Stimulated activated CD4-positive, alpha-beta T cell treated with anti-CD3 and anti-CD28 coated beads, Interleukin-15, amount 100 ng/mL, for 24 hours (primary cell): ENCODE data around the gene NDST4.
"Not testable (repeated sequence)": the region's sequence is repeated elsewhere in the genome, so short reads cannot be mapped to it uniquely, and the experiment has no call there.

Experiments
- DNase-seq: peaks from one replicate; pipeline ENCODE4 v3.0.0-alpha.2; 2020

Gene NDST4

GRCh38 chr4:115053313-115053712 is 60.1 kb downstream of the NDST4 start:
- no peak for DNase-seq

- no peak for DNase-seq
Measured at GRCh38 chr4:115042496-115042895, 70.9 kb downstream of the NDST4 start.

GRCh38 chr4:115030281-115030680 is 83.1 kb downstream of the NDST4 start:
- no peak for DNase-seq

- no peak for DNase-seq
Measured at GRCh38 chr4:115028682-115029410, 84.6 kb downstream of the NDST4 start.

GRCh38 chr4:114999880-115000279 is 113.5 kb downstream of the NDST4 start:
- DNase-seq: no peak

- no peak for DNase-seq
Measured at GRCh38 chr4:114998316-114998715, 115.1 kb downstream of the NDST4 start.

GRCh38 chr4:114997576-114998247 is 115.7 kb downstream of the NDST4 start:
- no peak for DNase-seq

- no peak for DNase-seq
Measured at GRCh38 chr4:114986133-114986532, 127.3 kb downstream of the NDST4 start.

GRCh38 chr4:114980932-114981708 is 132.3 kb downstream of the NDST4 start:
- DNase-seq: no peak

- not testable (repeated sequence) for DNase-seq
Measured at GRCh38 chr4:114980399-114980798, 133.0 kb downstream of the NDST4 start.

- no peak for DNase-seq
Measured at GRCh38 chr4:114976901-114977300, 136.5 kb downstream of the NDST4 start.

- DNase-seq: no peak
Measured at GRCh38 chr4:114964026-114964425, 149.4 kb downstream of the NDST4 start.

GRCh38 chr4:114945616-114946015 is 167.8 kb downstream of the NDST4 start:
- DNase-seq: no peak

- no peak for DNase-seq
Measured at GRCh38 chr4:114941503-114941902, 171.9 kb downstream of the NDST4 start.

- no peak for DNase-seq
Measured at GRCh38 chr4:114927881-114928280, 185.5 kb downstream of the NDST4 start.

- DNase-seq: no peak
Measured at GRCh38 chr4:114926583-114926982, 186.8 kb downstream of the NDST4 start.

- no peak for DNase-seq
Measured at GRCh38 chr4:114924311-114924710, 189.1 kb downstream of the NDST4 start.

GRCh38 chr4:114922592-114922933 is 190.9 kb downstream of the NDST4 start:
- no peak for DNase-seq

- no peak for DNase-seq
Measured at GRCh38 chr4:114921790-114922591, 191.4 kb downstream of the NDST4 start.

- no peak for DNase-seq
Measured at GRCh38 chr4:114921191-114921590, 192.2 kb downstream of the NDST4 start.

GRCh38 chr4:114911111-114911510 is 202.3 kb downstream of the NDST4 start:
- DNase-seq: no peak

- DNase-seq: no peak
Measured at GRCh38 chr4:114907568-114907967, 205.9 kb downstream of the NDST4 start.

- no peak for DNase-seq
Measured at GRCh38 chr4:114905017-114905416, 208.4 kb downstream of the NDST4 start.
